Hepatocyte (in vitro differentiated cells): ENCODE data around the gene ABCA13. TPM values are rescaled to one million over a fixed set of nuclear protein-coding genes. Genes with fewer than 3 reads are reported as not detected.

Experiments used
- DNase-seq: peaks from one replicate; pipeline ENCODE4 v3.0.0-alpha.2; 2016; ENCODE audit warnings: low spot score
- H2AFZ ChIP-seq: fragments of 200-600 bp; sonication (generic); 2 replicates; pipeline ENCODE4 v1.6.0; 2016; ENCODE audit warnings: antibody characterized with exemption, mild to moderate bottlenecking
- H3K27ac ChIP-seq: fragments of 200-600 bp; sonication (generic); 2 replicates; pipeline ENCODE4 v1.5.1; 2016; ENCODE audit warnings: mild to moderate bottlenecking
- H3K27me3 ChIP-seq: fragments of 200-600 bp; sonication (generic); 2 replicates; pipeline ENCODE4 v1.6.1; 2016
- H3K36me3 ChIP-seq: fragments of 200-600 bp; sonication (generic); replicated peaks from 2 replicates; pipeline ENCODE4 v1.5.1; 2016; ENCODE audit warnings: low read depth; ENCODE audit not compliant: insufficient read depth
- H3K4me1 ChIP-seq: fragments of 200-600 bp; sonication (generic); 2 replicates; pipeline ENCODE4 v1.5.1; 2016; ENCODE audit warnings: mild to moderate bottlenecking, moderate library complexity; ENCODE audit not compliant: insufficient read depth
- H3K4me2 ChIP-seq: fragments of 200-600 bp; sonication (generic); 2 replicates; pipeline ENCODE4 v1.6.0; 2016
- H3K4me3 ChIP-seq: fragments of 200-600 bp; sonication (generic); 2 replicates; pipeline ENCODE4 v1.5.1; 2016; ENCODE audit warnings: mild to moderate bottlenecking
- H3K79me2 ChIP-seq: fragments of 200-600 bp; sonication (generic); 2 replicates; pipeline ENCODE4 v1.6.0; 2017; ENCODE audit warnings: mild to moderate bottlenecking
- H3K9me2 ChIP-seq: fragments of 200-600 bp; sonication (generic); replicated peaks from 2 replicates; pipeline ENCODE4 v1.6.0; 2017; ENCODE audit warnings: mild to moderate bottlenecking; ENCODE audit not compliant: insufficient read depth
- H3K9me3 ChIP-seq: fragments of 200-600 bp; sonication (generic); 2 replicates; pipeline ENCODE4 v1.5.1; 2016; ENCODE audit warnings: low read depth, mild to moderate bottlenecking
- H4K20me1 ChIP-seq: fragments of 200-600 bp; sonication (generic); 2 replicates; pipeline ENCODE4 v1.6.0; 2016; ENCODE audit warnings: mild to moderate bottlenecking; ENCODE audit not compliant: insufficient read depth, poor library complexity, severe bottlenecking
- EZH2 ChIP-seq: fragments of 200-600 bp; sonication (generic); IDR thresholded peaks from 2 replicates; pipeline ENCODE4 v1.6.1; 2016; ENCODE audit warnings: antibody characterized with exemption, mild to moderate bottlenecking, borderline replicate concordance
- EZH2phosphoT487 ChIP-seq: fragments of 200-600 bp; sonication (generic); IDR thresholded peaks from one replicate; pipeline ENCODE4 v1.6.1; 2018; ENCODE audit warnings: antibody characterized with exemption, mild to moderate bottlenecking, low read depth, moderate library complexity; ENCODE audit not compliant: unreplicated experiment, severe bottlenecking
- WGBS: methylation state at CpG from one replicate; pipeline ENCODE4 v1.1.6; 2016; ENCODE audit warnings: low lambda C conversion rate; ENCODE audit errors: missing lambda C conversion rate; 5-methylcytosine and 5-hydroxymethylcytosine counted together
- polyA plus RNA-seq: library from polyadenylated mRNA; unstranded; fragments of >200 nt; fragmentation: Nextera tagmentation; extraction: Ambion mirVana; gene quantifications from 2 replicates; pipeline ENCODE4 v1.2.1, GENCODE V29; 2016
- total RNA-seq: library from RNA; depleted of rRNA; stranded (reverse); fragments of >200 nt; gene quantifications from 2 replicates; pipeline ENCODE4 v1.2.3, GENCODE V29; 2014
- TF ChIP-seq, protein P1 (sequence below): fragments of 200-600 bp; sonication (generic); IDR thresholded peaks from 2 replicates; pipeline ENCODE4 v1.5.1; 2016; ENCODE audit warnings: antibody characterized with exemption, mild to moderate bottlenecking; ENCODE audit not compliant: poor library complexity

ABCA13 gene
- total and polyA plus RNA-seq, 2 experiments from 2014 or later: 0.57 to 2.0 TPM

DNA sequence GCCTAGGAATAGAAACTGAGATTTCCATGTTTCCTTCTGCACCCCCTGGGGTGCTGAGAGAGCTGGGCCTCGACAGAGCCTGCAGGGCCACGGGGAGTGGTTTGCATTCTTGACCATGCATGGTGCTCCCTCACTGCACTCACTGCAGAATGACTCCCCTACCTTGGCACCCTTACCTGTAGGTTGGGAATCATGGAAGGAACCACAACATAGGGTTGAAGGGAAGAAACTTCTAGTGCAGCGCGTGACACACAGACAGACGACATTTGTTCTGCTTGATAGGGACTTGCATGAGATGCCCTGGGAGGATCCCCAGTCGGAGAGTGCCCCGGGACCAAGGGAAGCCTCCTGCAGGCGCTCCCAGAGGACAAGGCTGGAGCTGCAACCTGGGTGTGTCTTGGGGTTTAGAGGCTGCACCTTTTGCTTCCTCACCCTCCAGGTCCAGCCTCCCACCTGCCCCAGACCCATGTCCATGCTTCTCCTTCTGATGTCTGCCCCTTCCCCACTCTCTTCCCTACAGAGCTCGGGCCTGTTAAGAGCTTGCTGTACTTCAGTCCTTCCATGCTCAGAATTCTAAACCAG is 245.2 kb downstream of the ABCA13 start:
- no peak for DNase-seq
- Histone ChIP-seq H3K9me3 (no peaks in the 10 kb centered on the region), H3K4me3 (no peak overlapping the region), H3K27ac (no peak overlapping the region), H4K20me1 (no peaks in the 10 kb centered on the region), H3K79me2 (no peaks in the 10 kb centered on the region), H2AFZ (no peak overlapping the region), H3K36me3 (no peaks in the 10 kb centered on the region), H3K9me2 (no peaks in the 10 kb centered on the region), H3K27me3 (no peaks in the 10 kb centered on the region), H3K4me2 (no peak overlapping the region), H3K4me1 (no peaks in the 10 kb centered on the region)
- TF ChIP-seq EZH2: no peak
- TF ChIP-seq, protein P1, sequence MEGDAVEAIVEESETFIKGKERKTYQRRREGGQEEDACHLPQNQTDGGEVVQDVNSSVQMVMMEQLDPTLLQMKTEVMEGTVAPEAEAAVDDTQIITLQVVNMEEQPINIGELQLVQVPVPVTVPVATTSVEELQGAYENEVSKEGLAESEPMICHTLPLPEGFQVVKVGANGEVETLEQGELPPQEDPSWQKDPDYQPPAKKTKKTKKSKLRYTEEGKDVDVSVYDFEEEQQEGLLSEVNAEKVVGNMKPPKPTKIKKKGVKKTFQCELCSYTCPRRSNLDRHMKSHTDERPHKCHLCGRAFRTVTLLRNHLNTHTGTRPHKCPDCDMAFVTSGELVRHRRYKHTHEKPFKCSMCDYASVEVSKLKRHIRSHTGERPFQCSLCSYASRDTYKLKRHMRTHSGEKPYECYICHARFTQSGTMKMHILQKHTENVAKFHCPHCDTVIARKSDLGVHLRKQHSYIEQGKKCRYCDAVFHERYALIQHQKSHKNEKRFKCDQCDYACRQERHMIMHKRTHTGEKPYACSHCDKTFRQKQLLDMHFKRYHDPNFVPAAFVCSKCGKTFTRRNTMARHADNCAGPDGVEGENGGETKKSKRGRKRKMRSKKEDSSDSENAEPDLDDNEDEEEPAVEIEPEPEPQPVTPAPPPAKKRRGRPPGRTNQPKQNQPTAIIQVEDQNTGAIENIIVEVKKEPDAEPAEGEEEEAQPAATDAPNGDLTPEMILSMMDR: no peak
- TF ChIP-seq EZH2phosphoT487: no peak
- 89% methylated on average over 9 of the region's 9 CpGs for WGBS

DNA sequence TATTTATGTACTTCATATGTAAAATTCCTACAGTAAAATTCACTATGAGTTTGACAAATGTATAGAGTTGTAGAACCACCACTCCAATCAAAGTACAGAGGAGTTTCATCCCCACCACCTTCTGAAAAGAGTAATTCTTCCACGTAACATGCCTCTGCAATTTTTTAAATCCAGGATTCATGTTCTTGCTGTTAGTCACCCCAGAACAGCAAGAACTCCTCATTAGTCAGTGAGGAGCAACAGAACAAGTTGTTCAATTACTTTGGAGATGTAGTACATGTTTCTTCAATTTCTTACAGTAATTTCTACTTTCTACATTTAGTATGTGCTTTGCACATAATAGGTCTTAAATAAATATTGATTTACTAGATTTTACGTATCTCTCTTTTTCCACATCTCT is 248.1 kb downstream of the ABCA13 start:
- no peak for DNase-seq
- no peak for TF ChIP-seq EZH2
- TF ChIP-seq, protein P1: no peak
- no peak for TF ChIP-seq EZH2phosphoT487
- Histone ChIP-seq H3K9me2 (no peaks in the 10 kb centered on the region), H2AFZ (no peak overlapping the region), H4K20me1 (no peaks in the 10 kb centered on the region), H3K27ac (no peak overlapping the region), H3K27me3 (no peaks in the 10 kb centered on the region), H3K79me2 (no peaks in the 10 kb centered on the region), H3K4me1 (no peaks in the 10 kb centered on the region), H3K9me3 (no peaks in the 10 kb centered on the region), H3K36me3 (no peaks in the 10 kb centered on the region), H3K4me3 (no peak overlapping the region), H3K4me2 (no peak overlapping the region)
- WGBS: 88% methylated on average over 2 of the region's 2 CpGs

DNA sequence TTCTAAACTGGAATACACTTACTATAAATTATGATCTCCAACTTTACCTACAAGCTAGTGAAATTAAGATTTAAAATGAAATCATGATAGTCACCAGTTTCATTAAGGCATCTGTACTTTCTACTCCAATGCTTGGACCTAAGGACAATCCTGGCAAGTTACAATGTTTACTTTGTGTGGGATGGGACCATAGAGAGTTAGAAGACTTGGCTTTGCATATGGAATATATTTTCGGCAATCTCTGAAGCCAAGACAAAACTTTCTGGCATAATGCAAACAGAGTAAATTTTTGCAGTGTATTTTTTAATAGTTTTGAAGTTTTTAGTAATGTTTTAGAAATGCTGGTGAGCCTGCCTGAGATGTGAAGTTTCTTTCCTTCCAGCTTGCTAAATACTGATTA is 248.9 kb downstream of the ABCA13 start:
- no peak overlapping the region for H3K4me2 ChIP-seq
- no peaks in the 10 kb centered on the region for H3K27me3 ChIP-seq
- H4K20me1 ChIP-seq: no peaks in the 10 kb centered on the region
- no peak for DNase-seq
- TF ChIP-seq EZH2phosphoT487: no peak
- TF ChIP-seq, protein P1: no peak
- TF ChIP-seq EZH2: no peak
- H3K36me3 ChIP-seq: no peaks in the 10 kb centered on the region
- H3K27ac ChIP-seq: no peak overlapping the region
- H2AFZ ChIP-seq: no peak overlapping the region
- H3K9me2 ChIP-seq: no peaks in the 10 kb centered on the region
- no peak overlapping the region for H3K4me3 ChIP-seq
- H3K79me2 ChIP-seq: no peaks in the 10 kb centered on the region
- 90% methylated on average over 1 of the region's 1 CpG for WGBS
- no peaks in the 10 kb centered on the region for H3K9me3 ChIP-seq
- no peaks in the 10 kb centered on the region for H3K4me1 ChIP-seq
